SK-N-SH treated with all-trans-retinoic acid at 6 μM for 48 hours (cell line): ENCODE measurements around the gene SNED1.

Source experiments
- ARNTL ChIP-seq: fragments of 450-650 bp; formaldehyde crosslinking; IDR thresholded peaks from 2 replicates; pipeline ENCODE4 v1.5.0; 2020; ENCODE audit warnings: low read depth, mild to moderate bottlenecking, moderate library complexity, borderline replicate concordance
- BACH2 ChIP-seq: fragments of 250-450 bp; sonication (Bioruptor Pico); IDR thresholded peaks from 2 replicates; pipeline ENCODE4 v1.9.0; 2021; ENCODE audit warnings: mild to moderate bottlenecking, borderline replicate concordance
- CSDC2 ChIP-seq: fragments of 250-450 bp; sonication (Bioruptor Pico); IDR thresholded peaks from 2 replicates; pipeline ENCODE4 v1.5.0; 2020; ENCODE audit warnings: mild to moderate bottlenecking, moderate library complexity
- ESRRG ChIP-seq: fragments of 250-450 bp; sonication (Bioruptor Pico); IDR thresholded peaks from 2 replicates; pipeline ENCODE4 v1.6.1; 2021; ENCODE audit warnings: mild to moderate bottlenecking
- GLIS3 ChIP-seq: fragments of 250-450 bp; sonication (Bioruptor Pico); IDR thresholded peaks from 2 replicates; pipeline ENCODE4 v1.5.0; 2020; ENCODE audit warnings: mild to moderate bottlenecking, moderate library complexity
- ISL1 ChIP-seq: fragments of 250-450 bp; sonication (Bioruptor Pico); IDR thresholded peaks from 2 replicates; pipeline ENCODE4 v2.1.2; 2022; ENCODE audit warnings: mild to moderate bottlenecking, moderate library complexity
- OSR1 ChIP-seq: fragments of 250-450 bp; sonication (Bioruptor Pico); IDR thresholded peaks from 2 replicates; pipeline ENCODE4 v1.8.0; 2022; ENCODE audit warnings: moderate library complexity, mild to moderate bottlenecking, inconsistent platforms
- PPARA ChIP-seq: fragments of 250-450 bp; sonication (Bioruptor Pico); IDR thresholded peaks from 2 replicates; pipeline ENCODE4 v1.5.0; 2020; ENCODE audit warnings: mild to moderate bottlenecking, borderline replicate concordance
- ZFP30 ChIP-seq: fragments of 450-650 bp; formaldehyde crosslinking; IDR thresholded peaks from 2 replicates; pipeline ENCODE4 v1.5.0; 2022; ENCODE audit warnings: mild to moderate bottlenecking, moderate library complexity
- ZNF70 ChIP-seq: fragments of 450-650 bp; formaldehyde crosslinking; IDR thresholded peaks from 2 replicates; pipeline ENCODE4 v1.5.0; 2020; ENCODE audit warnings: mild to moderate bottlenecking, moderate library complexity
- ZNF8 ChIP-seq: fragments of 450-650 bp; formaldehyde crosslinking; IDR thresholded peaks from 2 replicates; pipeline ENCODE4 v1.5.0; 2020; ENCODE audit warnings: mild to moderate bottlenecking, moderate library complexity
- TF ChIP-seq, protein P1 (sequence below): fragments of 250-450 bp; sonication (Bioruptor Pico); IDR thresholded peaks from 2 replicates; pipeline ENCODE4 v1.5.0; 2020; ENCODE audit warnings: mild to moderate bottlenecking, moderate library complexity
- TF ChIP-seq, protein P2 (sequence below): fragments of 250-450 bp; sonication (Bioruptor Pico); IDR thresholded peaks from 2 replicates; pipeline ENCODE4 v1.5.1; 2020; ENCODE audit warnings: low read depth, mild to moderate bottlenecking, moderate library complexity
- TF ChIP-seq, protein P3 (sequence below): fragments of 250-450 bp; sonication (Bioruptor Pico); IDR thresholded peaks from 2 replicates; pipeline ENCODE4 v1.8.0; 2020; ENCODE audit warnings: mild to moderate bottlenecking, moderate library complexity, borderline replicate concordance

DNA sequence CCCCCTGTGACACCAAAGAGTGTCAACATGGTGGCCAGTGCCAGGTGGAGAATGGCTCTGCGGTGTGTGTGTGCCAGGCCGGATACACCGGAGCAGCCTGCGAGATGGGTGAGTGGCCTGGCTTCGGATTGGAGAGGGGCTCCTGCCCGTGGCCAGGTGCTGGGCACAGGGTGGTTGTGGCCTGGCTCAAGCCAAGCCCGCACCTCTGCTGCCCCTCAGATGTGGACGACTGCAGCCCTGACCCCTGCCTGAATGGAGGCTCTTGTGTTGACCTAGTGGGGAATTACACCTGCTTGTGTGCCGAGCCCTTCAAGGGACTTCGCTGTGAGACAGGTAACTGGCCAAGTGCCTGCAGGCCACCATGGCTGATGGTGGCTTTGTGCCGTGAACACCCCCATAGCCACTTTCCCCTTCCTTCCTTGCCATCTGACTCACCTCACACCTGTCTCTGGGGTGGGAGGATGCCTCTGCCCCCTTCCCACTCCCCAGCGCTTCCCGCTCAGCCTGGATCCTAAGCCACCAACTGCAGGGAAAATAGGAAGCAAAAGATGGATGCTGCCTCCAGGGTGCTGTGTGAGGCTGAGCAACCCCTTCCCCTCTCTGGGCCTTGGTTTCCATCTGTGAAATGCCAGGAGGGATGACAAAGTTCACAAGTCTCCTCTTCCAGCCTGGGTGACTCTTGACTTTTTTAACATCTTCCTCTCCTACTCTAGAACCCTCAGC, 41.8 kb downstream of the SNED1 start:
- TF ChIP-seq, protein P1, sequence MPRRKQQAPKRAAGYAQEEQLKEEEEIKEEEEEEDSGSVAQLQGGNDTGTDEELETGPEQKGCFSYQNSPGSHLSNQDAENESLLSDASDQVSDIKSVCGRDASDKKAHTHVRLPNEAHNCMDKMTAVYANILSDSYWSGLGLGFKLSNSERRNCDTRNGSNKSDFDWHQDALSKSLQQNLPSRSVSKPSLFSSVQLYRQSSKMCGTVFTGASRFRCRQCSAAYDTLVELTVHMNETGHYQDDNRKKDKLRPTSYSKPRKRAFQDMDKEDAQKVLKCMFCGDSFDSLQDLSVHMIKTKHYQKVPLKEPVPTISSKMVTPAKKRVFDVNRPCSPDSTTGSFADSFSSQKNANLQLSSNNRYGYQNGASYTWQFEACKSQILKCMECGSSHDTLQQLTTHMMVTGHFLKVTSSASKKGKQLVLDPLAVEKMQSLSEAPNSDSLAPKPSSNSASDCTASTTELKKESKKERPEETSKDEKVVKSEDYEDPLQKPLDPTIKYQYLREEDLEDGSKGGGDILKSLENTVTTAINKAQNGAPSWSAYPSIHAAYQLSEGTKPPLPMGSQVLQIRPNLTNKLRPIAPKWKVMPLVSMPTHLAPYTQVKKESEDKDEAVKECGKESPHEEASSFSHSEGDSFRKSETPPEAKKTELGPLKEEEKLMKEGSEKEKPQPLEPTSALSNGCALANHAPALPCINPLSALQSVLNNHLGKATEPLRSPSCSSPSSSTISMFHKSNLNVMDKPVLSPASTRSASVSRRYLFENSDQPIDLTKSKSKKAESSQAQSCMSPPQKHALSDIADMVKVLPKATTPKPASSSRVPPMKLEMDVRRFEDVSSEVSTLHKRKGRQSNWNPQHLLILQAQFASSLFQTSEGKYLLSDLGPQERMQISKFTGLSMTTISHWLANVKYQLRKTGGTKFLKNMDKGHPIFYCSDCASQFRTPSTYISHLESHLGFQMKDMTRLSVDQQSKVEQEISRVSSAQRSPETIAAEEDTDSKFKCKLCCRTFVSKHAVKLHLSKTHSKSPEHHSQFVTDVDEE: no peak
- TF ChIP-seq CSDC2 (CRISPR knock-in tag) (no peak), ESRRG (CRISPR knock-in tag) (no peak), ARNTL (CRISPR knock-in tag) (no peak), GLIS3 (CRISPR knock-in tag) (no peak), ZNF70 (CRISPR knock-in tag) (no peak), ZNF8 (CRISPR knock-in tag) (no peak), BACH2 (CRISPR knock-in tag) (no peak), OSR1 (CRISPR knock-in tag) (no peak), ZFP30 (CRISPR knock-in tag) (no peak), ISL1 (CRISPR knock-in tag) (no peak), PPARA (no peak)
- TF ChIP-seq, protein P2, sequence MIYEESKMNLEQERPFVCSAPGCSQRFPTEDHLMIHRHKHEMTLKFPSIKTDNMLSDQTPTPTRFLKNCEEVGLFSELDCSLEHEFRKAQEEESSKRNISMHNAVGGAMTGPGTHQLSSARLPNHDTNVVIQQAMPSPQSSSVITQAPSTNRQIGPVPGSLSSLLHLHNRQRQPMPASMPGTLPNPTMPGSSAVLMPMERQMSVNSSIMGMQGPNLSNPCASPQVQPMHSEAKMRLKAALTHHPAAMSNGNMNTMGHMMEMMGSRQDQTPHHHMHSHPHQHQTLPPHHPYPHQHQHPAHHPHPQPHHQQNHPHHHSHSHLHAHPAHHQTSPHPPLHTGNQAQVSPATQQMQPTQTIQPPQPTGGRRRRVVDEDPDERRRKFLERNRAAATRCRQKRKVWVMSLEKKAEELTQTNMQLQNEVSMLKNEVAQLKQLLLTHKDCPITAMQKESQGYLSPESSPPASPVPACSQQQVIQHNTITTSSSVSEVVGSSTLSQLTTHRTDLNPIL (CRISPR knock-in tag): no peak
- TF ChIP-seq, protein P3, sequence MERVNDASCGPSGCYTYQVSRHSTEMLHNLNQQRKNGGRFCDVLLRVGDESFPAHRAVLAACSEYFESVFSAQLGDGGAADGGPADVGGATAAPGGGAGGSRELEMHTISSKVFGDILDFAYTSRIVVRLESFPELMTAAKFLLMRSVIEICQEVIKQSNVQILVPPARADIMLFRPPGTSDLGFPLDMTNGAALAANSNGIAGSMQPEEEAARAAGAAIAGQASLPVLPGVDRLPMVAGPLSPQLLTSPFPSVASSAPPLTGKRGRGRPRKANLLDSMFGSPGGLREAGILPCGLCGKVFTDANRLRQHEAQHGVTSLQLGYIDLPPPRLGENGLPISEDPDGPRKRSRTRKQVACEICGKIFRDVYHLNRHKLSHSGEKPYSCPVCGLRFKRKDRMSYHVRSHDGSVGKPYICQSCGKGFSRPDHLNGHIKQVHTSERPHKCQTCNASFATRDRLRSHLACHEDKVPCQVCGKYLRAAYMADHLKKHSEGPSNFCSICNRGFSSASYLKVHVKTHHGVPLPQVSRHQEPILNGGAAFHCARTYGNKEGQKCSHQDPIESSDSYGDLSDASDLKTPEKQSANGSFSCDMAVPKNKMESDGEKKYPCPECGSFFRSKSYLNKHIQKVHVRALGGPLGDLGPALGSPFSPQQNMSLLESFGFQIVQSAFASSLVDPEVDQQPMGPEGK (CRISPR knock-in tag): no peak
